Astrocyte of the cerebellum (primary cell): ENCODE measurements around the gene KRT82.

Experiments used
- DNase-seq: peaks from one replicate; pipeline ENCODE4 v3.0.0-alpha.2; 2011; ENCODE audit warnings: low read depth
- H3K4me3 ChIP-seq: 2 replicates; pipeline ENCODE4 v1.5.1; 2011; ENCODE audit warnings: mild to moderate bottlenecking, low read depth, low read length, moderate library complexity
- in situ Hi-C: cut with HindIII; loops from 2 replicates; pipeline ENCODE4 v1.10.0; 2017; ENCODE audit warnings: low sequenced_read_pairs
- TF ChIP-seq, protein P1 (sequence below): IDR thresholded peaks from 2 replicates; pipeline ENCODE4 v1.5.1; 2012; ENCODE audit warnings: low read length, low read depth, moderate library complexity, mild to moderate bottlenecking; ENCODE audit errors: missing control alignments

KRT82 gene

DNA sequence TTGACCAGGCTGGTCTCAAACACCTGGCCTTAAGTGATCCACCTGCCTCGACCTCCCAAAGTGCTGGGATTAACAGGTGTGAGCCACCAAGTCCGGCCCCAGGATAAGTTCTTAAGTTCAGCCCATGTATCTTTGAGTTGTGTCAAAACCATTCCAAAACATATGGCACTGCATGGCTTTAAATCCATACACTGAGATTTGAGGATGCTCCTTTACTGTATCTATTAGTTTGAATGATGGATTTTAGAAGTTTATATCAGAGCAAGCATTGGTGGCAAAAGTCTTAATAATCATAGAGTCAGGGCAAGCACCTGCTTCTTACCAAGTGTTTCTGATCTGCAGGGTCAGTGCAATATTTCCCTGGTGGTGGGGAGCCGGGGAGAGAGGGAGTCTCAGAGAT is 39.7 kb upstream of the KRT82 start:
- no peak for DNase-seq
- in situ Hi-C loops: no loop called here
- H3K4me3 ChIP-seq: no peak overlapping the region
- TF ChIP-seq, protein P1, sequence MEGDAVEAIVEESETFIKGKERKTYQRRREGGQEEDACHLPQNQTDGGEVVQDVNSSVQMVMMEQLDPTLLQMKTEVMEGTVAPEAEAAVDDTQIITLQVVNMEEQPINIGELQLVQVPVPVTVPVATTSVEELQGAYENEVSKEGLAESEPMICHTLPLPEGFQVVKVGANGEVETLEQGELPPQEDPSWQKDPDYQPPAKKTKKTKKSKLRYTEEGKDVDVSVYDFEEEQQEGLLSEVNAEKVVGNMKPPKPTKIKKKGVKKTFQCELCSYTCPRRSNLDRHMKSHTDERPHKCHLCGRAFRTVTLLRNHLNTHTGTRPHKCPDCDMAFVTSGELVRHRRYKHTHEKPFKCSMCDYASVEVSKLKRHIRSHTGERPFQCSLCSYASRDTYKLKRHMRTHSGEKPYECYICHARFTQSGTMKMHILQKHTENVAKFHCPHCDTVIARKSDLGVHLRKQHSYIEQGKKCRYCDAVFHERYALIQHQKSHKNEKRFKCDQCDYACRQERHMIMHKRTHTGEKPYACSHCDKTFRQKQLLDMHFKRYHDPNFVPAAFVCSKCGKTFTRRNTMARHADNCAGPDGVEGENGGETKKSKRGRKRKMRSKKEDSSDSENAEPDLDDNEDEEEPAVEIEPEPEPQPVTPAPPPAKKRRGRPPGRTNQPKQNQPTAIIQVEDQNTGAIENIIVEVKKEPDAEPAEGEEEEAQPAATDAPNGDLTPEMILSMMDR: no peak

DNA sequence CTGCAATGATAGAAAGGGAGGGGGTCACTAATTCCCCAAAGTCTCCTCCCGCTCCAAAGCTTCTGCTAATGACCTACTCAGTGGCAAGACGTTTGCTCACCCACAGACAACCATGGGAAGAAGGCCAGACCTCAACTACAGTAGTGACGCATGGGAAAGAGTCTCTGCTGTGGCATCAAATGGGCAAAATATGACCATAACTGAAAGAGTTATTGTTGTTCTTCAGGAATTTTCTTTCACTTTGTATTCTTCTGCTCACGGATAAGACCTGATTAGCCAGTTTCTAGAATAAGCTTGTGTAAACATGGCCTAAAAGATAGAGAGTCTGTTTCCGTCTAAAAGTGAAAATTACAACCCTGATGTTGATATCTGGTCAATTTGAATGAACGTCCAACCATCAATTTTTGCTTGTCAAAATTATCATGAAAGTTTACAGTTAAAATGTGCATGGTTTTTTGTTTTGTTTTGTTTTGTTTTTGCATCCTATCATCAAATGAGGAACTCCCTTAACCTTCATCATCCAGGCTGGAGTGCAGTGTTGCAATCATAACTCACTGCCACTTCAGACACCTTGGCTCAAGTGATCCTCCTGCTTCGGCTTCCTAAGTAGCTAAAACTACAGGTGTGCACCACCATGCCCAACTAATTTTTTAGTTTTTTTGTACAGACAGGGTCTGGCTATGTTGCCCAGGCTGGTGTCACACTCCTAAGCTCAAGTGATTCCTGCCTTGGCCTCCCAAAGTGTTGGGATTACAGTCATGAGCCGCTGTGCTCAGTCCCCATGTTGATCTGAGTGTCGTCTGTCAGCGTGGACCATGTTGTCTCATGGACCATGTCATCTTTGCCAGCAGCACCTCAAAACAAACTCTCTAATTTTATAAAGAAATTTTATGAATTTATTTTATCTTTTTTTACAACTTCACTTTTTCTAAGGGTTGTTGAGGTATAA is 38.8 kb upstream of the KRT82 start:
- no peak overlapping the region for H3K4me3 ChIP-seq
- TF ChIP-seq, protein P1: no peak
- DNase-seq: no peak
- in situ Hi-C loops: no loop called here

DNA sequence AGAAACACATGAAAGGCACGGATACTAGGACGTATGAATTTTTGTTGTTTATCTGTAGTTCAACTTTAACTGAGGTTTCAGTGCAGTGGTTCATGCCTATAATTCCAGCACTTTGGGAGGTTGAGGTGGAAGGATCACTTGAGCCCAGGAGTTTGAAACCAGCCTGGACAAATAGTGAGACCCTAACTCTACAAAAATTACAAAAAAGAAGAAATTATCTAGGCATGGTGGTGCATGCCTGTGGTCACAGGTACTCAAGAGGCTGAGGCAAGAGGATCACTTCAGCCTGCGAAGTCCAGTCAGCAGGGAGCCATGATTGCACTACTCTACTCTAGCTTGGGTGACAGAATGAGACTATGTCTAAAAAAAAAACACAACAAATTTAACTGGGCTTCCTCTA is 37.8 kb upstream of the KRT82 start:
- in situ Hi-C loops: no loop called here
- TF ChIP-seq, protein P1: no peak

DNA sequence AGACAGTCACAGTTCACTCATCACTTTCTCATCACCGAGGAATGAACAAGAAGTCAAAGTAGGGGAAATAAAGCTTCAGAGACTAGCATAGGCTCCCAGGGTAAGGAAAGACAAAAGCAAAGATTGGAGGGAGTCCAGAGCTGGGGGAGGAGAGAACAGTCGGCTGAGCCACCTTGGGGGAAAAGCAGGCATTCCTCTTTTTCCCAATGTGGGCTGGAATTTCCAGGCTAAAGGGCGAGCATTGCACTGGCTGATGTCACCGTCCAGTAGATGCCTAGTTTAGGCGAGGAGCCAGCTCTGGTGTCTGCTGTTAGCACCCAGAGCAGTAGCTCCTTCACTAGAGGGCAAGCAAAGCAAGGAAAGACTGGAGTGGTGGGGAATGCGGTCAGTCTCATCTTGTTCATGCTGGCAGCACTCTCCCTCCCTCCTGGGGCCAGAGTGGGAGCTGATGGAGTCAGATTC is 36.5 kb upstream of the KRT82 start:
- peak; percentile 65 for DNase-seq
- H3K4me3 ChIP-seq: no peak overlapping the region
- TF ChIP-seq, protein P1: peak; percentile 22
- in situ Hi-C loops: no loop called here

More for the DNA sequence above, 37.8 kb upstream of the KRT82 start:
- H3K4me3 ChIP-seq: no peak overlapping the region
- DNase-seq: no peak

DNA sequence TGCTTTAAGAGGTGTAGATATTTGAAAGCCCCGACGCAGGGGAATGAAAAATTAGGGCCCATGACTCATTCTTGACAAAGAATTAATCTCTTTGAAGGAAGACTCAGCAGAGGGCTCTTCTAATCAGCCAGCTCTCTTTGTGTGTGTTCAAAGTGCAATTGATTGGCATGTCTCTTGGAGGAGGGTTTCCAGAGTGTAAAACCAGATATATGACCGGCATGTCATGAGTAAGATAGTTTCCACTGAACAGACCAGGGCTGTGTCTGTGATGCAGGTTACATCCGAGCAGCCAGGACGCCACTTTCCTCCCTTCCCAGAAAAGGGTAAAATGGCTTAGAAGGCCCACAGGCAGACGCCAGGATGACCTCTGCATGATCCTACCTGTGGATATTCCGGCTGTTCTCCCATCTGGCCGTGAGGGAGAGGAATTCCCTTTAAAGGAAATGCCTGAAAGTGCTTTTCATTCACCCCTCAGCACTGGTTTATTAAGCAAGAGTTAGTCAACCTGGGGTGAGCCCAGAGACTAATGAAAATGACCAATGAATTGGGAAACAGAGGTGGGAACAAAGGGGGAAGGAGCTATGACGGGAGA is 35.3 kb upstream of the KRT82 start:
- in situ Hi-C loops: no loop called here
- no peak overlapping the region for H3K4me3 ChIP-seq
- DNase-seq: no peak
- TF ChIP-seq, protein P1: no peak

DNA sequence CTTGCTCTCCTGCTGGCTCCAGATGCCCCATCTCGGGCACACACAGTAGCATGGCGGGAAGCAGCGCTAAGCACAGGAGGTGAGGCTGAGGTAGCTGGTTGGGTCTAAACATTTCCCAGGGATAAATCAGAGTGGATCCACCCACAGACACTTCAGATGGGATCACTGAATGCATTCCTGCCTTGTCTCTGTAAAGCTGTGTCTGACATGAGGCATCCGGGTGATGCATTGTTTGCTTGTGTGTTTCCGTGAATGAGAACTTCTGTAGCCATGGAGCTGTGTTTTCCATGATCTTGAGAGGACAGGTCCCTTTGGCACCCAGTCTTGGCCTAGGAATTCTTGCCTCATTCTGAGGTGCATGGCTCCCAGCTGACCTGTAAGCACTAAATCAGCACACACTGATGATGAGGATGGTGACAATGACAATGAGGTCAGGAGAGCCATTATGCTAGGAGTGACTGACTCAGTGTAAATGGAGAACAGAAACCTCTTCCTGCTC is 34.7 kb upstream of the KRT82 start:
- H3K4me3 ChIP-seq: no peak overlapping the region
- in situ Hi-C loops: no loop called here
- TF ChIP-seq, protein P1: no peak
- DNase-seq: no peak
